HepG2 (cell line): ENCODE measurements around the gene MYCBPAP. TPM values are rescaled to one million over a fixed set of nuclear protein-coding genes. Genes with fewer than 3 reads are reported as not detected.

Experiments
- CEBPG ChIP-seq: IDR thresholded peaks from 2 replicates; pipeline ENCODE4 v1.6.1; 2016
- FOXJ3 ChIP-seq: sonication (generic); formaldehyde crosslinking; IDR thresholded peaks from 2 replicates; pipeline ENCODE4 v1.4.0; 2020; ENCODE audit warnings: missing genetic modification reagents, mild to moderate bottlenecking, borderline replicate concordance
- HMG20A ChIP-seq: IDR thresholded peaks from 2 replicates; pipeline ENCODE4 v1.6.1; 2016; ENCODE audit warnings: borderline replicate concordance
- MLX ChIP-seq: IDR thresholded peaks from 2 replicates; pipeline ENCODE4 v1.6.1; 2016
- PHF21A ChIP-seq: sonication (generic); formaldehyde crosslinking; IDR thresholded peaks from 2 replicates; pipeline ENCODE4 v1.5.0; 2020; ENCODE audit warnings: mild to moderate bottlenecking, missing genetic modification reagents
- PHF8 ChIP-seq: sonication (generic); formaldehyde crosslinking; IDR thresholded peaks from 2 replicates; pipeline ENCODE4 v1.5.0; 2020; ENCODE audit warnings: missing genetic modification reagents
- PTBP1 ChIP-seq: fragments of 200-400 bp; formaldehyde crosslinking; IDR thresholded peaks from 2 replicates; pipeline ENCODE4 v1.6.1; 2018; ENCODE audit warnings: low read length, low read depth; ENCODE audit not compliant: poor library complexity, severe bottlenecking
- SMYD3 ChIP-seq: sonication (generic); formaldehyde crosslinking; IDR thresholded peaks from 2 replicates; pipeline ENCODE4 v1.8.1; 2023; ENCODE audit warnings: mild to moderate bottlenecking, missing genetic modification reagents
- TMF1 ChIP-seq: sonication (generic); formaldehyde crosslinking; IDR thresholded peaks from 2 replicates; pipeline ENCODE4 v1.8.1; 2022; ENCODE audit warnings: low read depth, missing genetic modification reagents
- U2AF1 ChIP-seq: fragments of 200-400 bp; formaldehyde crosslinking; optimal IDR thresholded peaks from 2 replicates; pipeline ENCODE3; 2017; ENCODE audit warnings: mild to moderate bottlenecking, low read depth, low read length
- ZBTB10 ChIP-seq: sonication (generic); formaldehyde crosslinking; IDR thresholded peaks from 2 replicates; pipeline ENCODE4 v1.4.0; 2020; ENCODE audit warnings: missing genetic modification reagents, borderline replicate concordance
- ZKSCAN8 ChIP-seq: IDR thresholded peaks from 2 replicates; pipeline ENCODE4 v1.6.1; 2016; ENCODE audit warnings: borderline replicate concordance, missing genetic modification reagents, missing compliant biosample characterization
- ZNF253 ChIP-seq: sonication (generic); formaldehyde crosslinking; IDR thresholded peaks from 2 replicates; pipeline ENCODE4 v1.8.0; 2022; ENCODE audit warnings: mild to moderate bottlenecking, missing genetic modification reagents, borderline replicate concordance
- ZNF530 ChIP-seq: sonication (generic); formaldehyde crosslinking; IDR thresholded peaks from 2 replicates; pipeline ENCODE4 v1.5.0; 2020; ENCODE audit warnings: low read depth, mild to moderate bottlenecking, missing genetic modification reagents
- ZNF563 ChIP-seq: sonication (generic); formaldehyde crosslinking; IDR thresholded peaks from 2 replicates; pipeline ENCODE4 v1.8.0; 2022; ENCODE audit warnings: mild to moderate bottlenecking, moderate library complexity, missing genetic modification reagents
- polyA plus RNA-seq, 8 experiments: library from polyadenylated mRNA; depleted of rRNA in 3 of 8; stranded (reverse) in 7 of 8; unstranded in 1 of 8; fragments of >200 nt; fragmentation: Illumina TruSeq in 4 of 8; extraction: Trizol in 4 of 8; gene quantifications; 2 replicates each; pipeline versions ENCODE4 v1.2.1 to v1.2.3, GENCODE V29; 2011 to 2016; ENCODE audit warnings: low read depth in 4 of 8, missing spikeins in 1 of 8, mixed read lengths in 1 of 8; ENCODE audit not compliant: insufficient read depth in 1 of 8
- total RNA-seq, 5 experiments: library from RNA; depleted of rRNA; stranded (reverse); fragments of >200 nt; fragmentation: Illumina TruSeq; extraction: Trizol; gene quantifications; 2 replicates each; pipeline ENCODE4 v1.2.3, GENCODE V29; 2016; ENCODE audit warnings: low read depth in 1 of 5
- TF ChIP-seq, protein P1 (sequence below): sonication (generic); formaldehyde crosslinking; IDR thresholded peaks from 2 replicates; pipeline ENCODE4 v1.4.0; 2020; ENCODE audit warnings: missing genetic modification reagents, borderline replicate concordance
- TF ChIP-seq, protein P2 (sequence below): sonication (generic); formaldehyde crosslinking; IDR thresholded peaks from 2 replicates; pipeline ENCODE4 v1.4.0; 2020; ENCODE audit warnings: low read depth, mild to moderate bottlenecking, missing genetic modification reagents

The MYCBPAP gene
- total and polyA plus RNA-seq, 2 of the 13 experiments (the other 11 are each of a cell fraction or from before 2014, with no cell fraction given), result 0.22 to 0.24 TPM

GRCh38 chr17:50478391-50479381 lies 29.6 kb upstream of the MYCBPAP start, which contains the start of gene RSAD1 (continued):
- TF ChIP-seq, protein P1, sequence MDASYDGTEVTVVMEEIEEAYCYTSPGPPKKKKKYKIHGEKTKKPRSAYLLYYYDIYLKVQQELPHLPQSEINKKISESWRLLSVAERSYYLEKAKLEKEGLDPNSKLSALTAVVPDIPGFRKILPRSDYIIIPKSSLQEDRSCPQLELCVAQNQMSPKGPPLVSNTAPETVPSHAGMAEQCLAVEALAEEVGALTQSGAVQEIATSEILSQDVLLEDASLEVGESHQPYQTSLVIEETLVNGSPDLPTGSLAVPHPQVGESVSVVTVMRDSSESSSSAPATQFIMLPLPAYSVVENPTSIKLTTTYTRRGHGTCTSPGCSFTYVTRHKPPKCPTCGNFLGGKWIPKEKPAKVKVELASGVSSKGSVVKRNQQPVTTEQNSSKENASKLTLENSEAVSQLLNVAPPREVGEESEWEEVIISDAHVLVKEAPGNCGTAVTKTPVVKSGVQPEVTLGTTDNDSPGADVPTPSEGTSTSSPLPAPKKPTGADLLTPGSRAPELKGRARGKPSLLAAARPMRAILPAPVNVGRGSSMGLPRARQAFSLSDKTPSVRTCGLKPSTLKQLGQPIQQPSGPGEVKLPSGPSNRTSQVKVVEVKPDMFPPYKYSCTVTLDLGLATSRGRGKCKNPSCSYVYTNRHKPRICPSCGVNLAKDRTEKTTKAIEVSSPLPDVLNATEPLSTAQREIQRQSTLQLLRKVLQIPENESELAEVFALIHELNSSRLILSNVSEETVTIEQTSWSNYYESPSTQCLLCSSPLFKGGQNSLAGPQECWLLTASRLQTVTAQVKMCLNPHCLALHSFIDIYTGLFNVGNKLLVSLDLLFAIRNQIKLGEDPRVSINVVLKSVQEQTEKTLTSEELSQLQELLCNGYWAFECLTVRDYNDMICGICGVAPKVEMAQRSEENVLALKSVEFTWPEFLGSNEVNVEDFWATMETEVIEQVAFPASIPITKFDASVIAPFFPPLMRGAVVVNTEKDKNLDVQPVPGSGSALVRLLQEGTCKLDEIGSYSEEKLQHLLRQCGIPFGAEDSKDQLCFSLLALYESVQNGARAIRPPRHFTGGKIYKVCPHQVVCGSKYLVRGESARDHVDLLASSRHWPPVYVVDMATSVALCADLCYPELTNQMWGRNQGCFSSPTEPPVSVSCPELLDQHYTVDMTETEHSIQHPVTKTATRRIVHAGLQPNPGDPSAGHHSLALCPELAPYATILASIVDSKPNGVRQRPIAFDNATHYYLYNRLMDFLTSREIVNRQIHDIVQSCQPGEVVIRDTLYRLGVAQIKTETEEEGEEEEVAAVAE (CRISPR knock-in tag), result 0 out of 2 replicates have a peak, but pooled peaks have one; percentile 14
- TF ChIP-seq, protein P2, sequence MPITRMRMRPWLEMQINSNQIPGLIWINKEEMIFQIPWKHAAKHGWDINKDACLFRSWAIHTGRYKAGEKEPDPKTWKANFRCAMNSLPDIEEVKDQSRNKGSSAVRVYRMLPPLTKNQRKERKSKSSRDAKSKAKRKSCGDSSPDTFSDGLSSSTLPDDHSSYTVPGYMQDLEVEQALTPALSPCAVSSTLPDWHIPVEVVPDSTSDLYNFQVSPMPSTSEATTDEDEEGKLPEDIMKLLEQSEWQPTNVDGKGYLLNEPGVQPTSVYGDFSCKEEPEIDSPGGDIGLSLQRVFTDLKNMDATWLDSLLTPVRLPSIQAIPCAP, result 0 out of 2 replicates have a peak, but pooled peaks have one; percentile 50
- TF ChIP-seq ZBTB10 (CRISPR knock-in tag) (peak; percentile 70), FOXJ3 (CRISPR knock-in tag) (no peak), ZKSCAN8 (peak; percentile 69; the same call in 1 of the 2 replicates), HMG20A (CRISPR knock-in tag) (no peak; the same call in 1 of the 2 replicates), ZNF563 (CRISPR knock-in tag) (peak; percentile 98), PHF21A (CRISPR knock-in tag) (peak; percentile 91), MLX (peak; percentile 27; the same call in 1 of the 2 replicates), U2AF1 (no peak), TMF1 (CRISPR knock-in tag) (peak; percentile 76; the same call in 1 of the 2 replicates), CEBPG (CRISPR knock-in tag) (0 out of 2 replicates have a peak, but pooled peaks have one; percentile 3), ZNF530 (CRISPR knock-in tag) (no peak), ZNF253 (CRISPR knock-in tag) (peak; percentile 85; the same call in 1 of the 2 replicates), SMYD3 (CRISPR knock-in tag) (peak; percentile 85; the same call in 1 of the 2 replicates), PTBP1 (peak; percentile 79), PHF8 (CRISPR knock-in tag) (peak; percentile 73)
